Measurements from ENCODE around the gene RRP1B.
A peak's percentile ranks its signal among the peaks of the same experiment; 100 is the strongest.
"Not testable (repeated sequence)": the region's sequence is repeated elsewhere in the genome, so short reads cannot be mapped to it uniquely, and the experiment has no call there.

RRP1B gene

GRCh38 chr21:43697758-43698643, 38.6 kb downstream of the RRP1B start:
- ATAC-seq = no peak
- Mint-ChIP-seq H3K36me3 (peaks cover 40% of the 10 kb centered on the region), H3K4me1 (peaks cover 5% of the 10 kb centered on the region), H3K9me3 (no peaks in the 10 kb centered on the region), H3K27ac (no peak overlapping the region), H3K4me3 (no peak overlapping the region), H3K27me3 (peaks cover 6% of the 10 kb centered on the region)

- H3K36me3 Mint-ChIP-seq = peaks cover 27% of the 10 kb centered on the region
- not testable (repeated sequence) for H3K4me3 Mint-ChIP-seq, ATAC-seq, H3K9me3 Mint-ChIP-seq, H3K27ac Mint-ChIP-seq
- H3K4me1 Mint-ChIP-seq = peaks cover 12% of the 10 kb centered on the region
- H3K27me3 Mint-ChIP-seq = peaks cover 14% of the 10 kb centered on the region
Measured at GRCh38 chr21:43699492-43699777, 40.1 kb downstream of the RRP1B start.

DNA sequence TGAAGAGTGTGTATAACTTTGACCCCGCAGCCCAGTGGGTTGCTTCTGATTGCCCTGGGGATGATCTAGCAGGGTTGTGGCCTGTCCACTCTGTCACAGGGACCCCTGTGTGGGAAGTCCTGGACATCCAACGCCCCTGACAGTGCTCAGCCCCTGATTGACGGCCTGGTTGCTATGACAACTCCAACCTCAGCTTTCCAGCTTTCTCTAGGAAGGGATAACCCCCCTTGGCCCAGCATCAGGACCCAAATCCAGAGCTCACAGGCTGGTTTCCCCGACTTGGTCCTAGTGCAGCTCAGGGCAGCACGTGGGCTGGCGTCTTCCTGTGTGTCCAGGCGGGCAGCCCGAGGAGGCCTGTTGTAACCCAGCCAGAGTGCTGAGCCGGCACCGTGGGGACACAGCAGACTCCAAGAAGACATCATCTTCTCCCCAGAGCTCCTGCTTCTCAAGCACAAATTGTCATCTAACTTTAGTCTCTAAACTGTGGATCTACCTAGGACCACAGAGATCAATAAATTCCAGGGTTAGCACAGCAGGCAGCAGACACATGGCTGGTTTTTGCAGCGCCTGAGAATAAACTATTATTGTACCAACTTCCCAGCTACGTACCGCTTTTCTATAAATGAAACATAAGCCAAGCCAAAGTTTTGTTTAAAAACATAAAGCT, 40.7 kb downstream of the RRP1B start:
- no peak for ATAC-seq
- no peaks in the 10 kb centered on the region for H3K9me3 Mint-ChIP-seq
- H3K27ac Mint-ChIP-seq = no peak overlapping the region
- peaks cover 14% of the 10 kb centered on the region for H3K27me3 Mint-ChIP-seq
- H3K36me3 Mint-ChIP-seq = peaks cover 27% of the 10 kb centered on the region
- H3K4me3 Mint-ChIP-seq = no peak overlapping the region
- H3K4me1 Mint-ChIP-seq = peaks cover 12% of the 10 kb centered on the region

DNA sequence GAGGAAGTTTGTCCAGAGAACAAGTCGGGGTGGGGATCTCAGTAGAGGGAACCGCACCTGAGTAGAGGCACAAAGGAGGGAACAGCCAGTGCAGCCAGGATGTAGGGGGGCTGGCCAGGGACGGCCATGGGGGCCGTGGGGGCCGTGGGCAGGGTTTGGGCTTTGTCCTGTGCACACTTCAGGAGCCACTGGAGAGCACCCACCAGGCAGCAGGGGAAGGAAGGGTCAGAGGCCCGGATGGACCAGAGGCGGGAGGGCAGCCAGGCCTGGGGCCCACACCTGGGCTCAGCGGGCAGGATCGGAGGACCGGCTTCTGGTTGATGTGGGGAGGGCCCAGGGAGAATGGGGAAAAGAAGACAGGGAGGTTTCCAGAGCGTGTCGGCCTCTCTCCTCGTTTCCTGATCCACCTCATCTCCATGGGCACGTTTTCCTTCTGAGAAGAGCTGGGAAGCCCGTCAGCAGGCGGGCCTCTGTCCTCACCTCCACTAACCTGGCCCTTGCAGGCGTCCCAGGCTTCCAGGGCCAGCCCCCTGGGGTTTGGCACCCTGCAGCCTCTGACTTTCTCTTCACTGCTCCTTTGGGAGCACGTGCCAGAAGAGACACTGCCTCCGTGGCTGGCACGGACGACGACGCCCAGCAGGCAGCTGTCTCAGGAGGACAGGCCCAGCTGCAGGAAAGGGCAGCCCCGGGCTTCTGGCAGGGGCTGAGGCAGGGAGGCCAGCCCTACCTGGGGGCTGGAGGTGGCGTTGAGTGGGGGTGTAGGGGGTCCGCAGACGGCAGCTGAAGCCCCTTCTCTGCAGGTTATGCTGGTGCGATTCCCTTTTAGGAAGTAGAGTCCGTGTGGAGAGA, 42.8 kb downstream of the RRP1B start:
- H3K9me3 Mint-ChIP-seq = no peaks in the 10 kb centered on the region
- peaks cover 14% of the 10 kb centered on the region for H3K27me3 Mint-ChIP-seq
- H3K4me3 Mint-ChIP-seq = no peak overlapping the region
- H3K27ac Mint-ChIP-seq = no peak overlapping the region
- peaks cover 12% of the 10 kb centered on the region for H3K4me1 Mint-ChIP-seq
- no peak for ATAC-seq
- H3K36me3 Mint-ChIP-seq = peaks cover 9% of the 10 kb centered on the region

- Mint-ChIP-seq H3K27ac (peak overlapping the region; percentile 57), H3K36me3 (peaks cover 6% of the 10 kb centered on the region), H3K4me1 (peaks cover 12% of the 10 kb centered on the region), H3K4me3 (peak overlapping the region; percentile 58), H3K27me3 (peaks cover 14% of the 10 kb centered on the region), H3K9me3 (no peaks in the 10 kb centered on the region)
- ATAC-seq = no peak
Measured at GRCh38 chr21:43702785-43703034, 43.4 kb downstream of the RRP1B start.

- peak; percentile 55 for ATAC-seq
- Mint-ChIP-seq H3K27ac (peak overlapping the region; percentile 57), H3K4me1 (peaks cover 12% of the 10 kb centered on the region), H3K9me3 (no peaks in the 10 kb centered on the region), H3K36me3 (peaks cover under 1% of the 10 kb centered on the region), H3K27me3 (peaks cover 14% of the 10 kb centered on the region), H3K4me3 (peak overlapping the region; percentile 58)
Measured at GRCh38 chr21:43703035-43703880, 43.9 kb downstream of the RRP1B start.

DNA sequence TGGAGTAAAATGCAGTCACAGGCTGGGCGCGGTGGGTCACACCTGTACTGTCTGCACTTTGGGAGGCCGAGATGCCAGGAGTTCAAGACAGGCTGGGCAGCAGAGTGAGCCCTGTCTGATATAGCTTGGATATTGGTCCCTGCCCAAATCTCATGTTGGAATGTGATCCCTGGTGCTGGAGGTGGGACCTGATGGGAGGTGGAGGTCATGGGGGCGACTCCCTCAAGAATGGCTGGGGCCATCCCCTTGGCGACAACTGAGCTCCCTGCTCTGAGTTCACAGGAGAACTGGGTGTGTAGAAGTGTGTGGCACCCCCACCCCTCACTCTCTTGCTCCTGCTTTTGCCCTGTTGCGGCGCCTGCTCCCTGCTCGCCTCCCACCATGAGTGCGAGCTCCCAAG, 48.1 kb downstream of the RRP1B start:
- Mint-ChIP-seq H3K9me3 (no peaks in the 10 kb centered on the region), H3K4me3 (no peak overlapping the region), H3K27me3 (peaks cover 39% of the 10 kb centered on the region), H3K36me3 (no peaks in the 10 kb centered on the region), H3K4me1 (peaks cover 12% of the 10 kb centered on the region), H3K27ac (no peak overlapping the region)
- ATAC-seq = no peak

- no peak for ATAC-seq
- no peak overlapping the region for H3K4me3 Mint-ChIP-seq
- no peaks in the 10 kb centered on the region for H3K36me3 Mint-ChIP-seq
- no peaks in the 10 kb centered on the region for H3K9me3 Mint-ChIP-seq
- no peak overlapping the region for H3K27ac Mint-ChIP-seq
- H3K4me1 Mint-ChIP-seq = no peaks in the 10 kb centered on the region
- H3K27me3 Mint-ChIP-seq = peaks cover 32% of the 10 kb centered on the region
Measured at GRCh38 chr21:43708745-43709381, 49.5 kb downstream of the RRP1B start.

DNA sequence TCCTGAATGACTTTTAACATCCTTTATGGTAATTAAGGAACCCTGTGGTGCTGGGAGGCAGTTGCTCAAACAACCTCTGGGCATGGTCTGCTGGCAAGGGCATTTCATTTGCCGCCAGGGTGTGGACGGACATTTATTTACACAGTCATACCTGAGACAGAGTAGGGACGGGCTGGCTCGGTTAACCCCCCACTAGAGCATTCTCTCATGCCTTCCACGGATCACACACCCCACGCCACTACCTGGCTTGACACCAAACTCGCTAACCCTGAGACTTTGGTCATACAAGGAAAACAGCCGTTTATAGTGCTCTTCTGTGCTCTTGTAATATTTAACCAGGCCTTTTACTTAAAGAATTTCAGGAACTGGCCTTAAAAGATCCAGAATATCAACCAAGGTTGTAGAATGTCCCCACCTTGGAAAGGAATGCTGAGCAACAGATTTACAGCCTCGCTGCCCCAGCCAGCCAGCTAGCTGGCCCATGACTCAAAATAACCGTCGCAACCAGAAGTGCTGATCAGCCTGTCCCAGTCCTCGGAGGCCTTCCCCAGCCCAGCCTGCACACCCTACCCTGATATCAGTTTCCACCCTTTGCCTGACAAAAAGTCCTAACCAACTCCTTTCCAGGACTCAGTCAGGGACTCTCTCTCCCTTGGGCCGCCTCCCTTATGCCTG, 53.0 kb downstream of the RRP1B start:
- H3K27ac Mint-ChIP-seq = no peak overlapping the region
- no peak overlapping the region for H3K4me3 Mint-ChIP-seq
- H3K4me1 Mint-ChIP-seq = peaks cover 23% of the 10 kb centered on the region
- H3K9me3 Mint-ChIP-seq = no peaks in the 10 kb centered on the region
- H3K27me3 Mint-ChIP-seq = peaks cover 41% of the 10 kb centered on the region
- H3K36me3 Mint-ChIP-seq = no peaks in the 10 kb centered on the region
- no peak for ATAC-seq

GRCh38 chr21:43713123-43713522, 53.8 kb downstream of the RRP1B start:
- ATAC-seq, H3K9me3 Mint-ChIP-seq, H3K4me3 Mint-ChIP-seq, H3K27ac Mint-ChIP-seq, H3K36me3 Mint-ChIP-seq: not testable (repeated sequence)
- peaks cover 41% of the 10 kb centered on the region for H3K27me3 Mint-ChIP-seq
- peaks cover 30% of the 10 kb centered on the region for H3K4me1 Mint-ChIP-seq

- Mint-ChIP-seq H3K4me3 (peak overlapping the region; percentile 65), H3K27me3 (peaks cover 24% of the 10 kb centered on the region), H3K4me1 (peaks cover 52% of the 10 kb centered on the region), H3K9me3 (no peaks in the 10 kb centered on the region), H3K36me3 (peaks cover 5% of the 10 kb centered on the region), H3K27ac (peak overlapping the region; percentile 88)
- ATAC-seq = peak; percentile 70
Measured at GRCh38 chr21:43716376-43717165, 57.2 kb downstream of the RRP1B start.

GRCh38 chr21:43717166-43717853, 58.0 kb downstream of the RRP1B start:
- Mint-ChIP-seq H3K4me3 (peak overlapping the region; percentile 65), H3K27me3 (peaks cover 17% of the 10 kb centered on the region), H3K27ac (peak overlapping the region; percentile 88), H3K9me3 (no peaks in the 10 kb centered on the region), H3K36me3 (peaks cover 5% of the 10 kb centered on the region), H3K4me1 (peaks cover 58% of the 10 kb centered on the region)
- ATAC-seq = peak; percentile 37
